Activated naive CD4-positive, alpha-beta T cell (primary cell): ENCODE results near the gene CNOT4.
"Not testable (repeated sequence)": the region's sequence is repeated elsewhere in the genome, so short reads cannot be mapped to it uniquely, and the experiment has no call there.

Source experiments
- DNase-seq, 4 experiments: peaks; one replicate each; lab custom pipeline; 2025; lab: John Stamatoyannopoulos, UW

Gene CNOT4

DNA sequence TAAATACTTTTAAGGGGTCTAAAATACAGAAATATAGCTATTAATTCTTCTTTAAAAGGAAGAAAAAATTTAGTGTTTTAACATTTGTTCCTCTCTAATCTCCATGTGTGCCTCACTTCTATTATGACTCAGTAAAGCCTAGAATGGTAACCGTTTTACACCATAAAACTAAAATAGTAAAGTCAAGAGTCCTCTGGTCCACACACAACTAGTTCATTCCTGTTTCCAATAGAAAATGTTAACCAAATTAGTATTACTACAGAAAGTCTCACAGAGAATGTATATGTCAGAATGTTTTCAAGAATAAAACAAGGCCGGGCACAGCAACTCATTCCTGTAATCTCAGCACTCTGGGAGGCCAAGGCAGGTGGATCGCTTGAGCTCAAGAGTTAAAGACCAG lies 55.8 kb downstream of the CNOT4 start:
- no peak for DNase-seq

DNA sequence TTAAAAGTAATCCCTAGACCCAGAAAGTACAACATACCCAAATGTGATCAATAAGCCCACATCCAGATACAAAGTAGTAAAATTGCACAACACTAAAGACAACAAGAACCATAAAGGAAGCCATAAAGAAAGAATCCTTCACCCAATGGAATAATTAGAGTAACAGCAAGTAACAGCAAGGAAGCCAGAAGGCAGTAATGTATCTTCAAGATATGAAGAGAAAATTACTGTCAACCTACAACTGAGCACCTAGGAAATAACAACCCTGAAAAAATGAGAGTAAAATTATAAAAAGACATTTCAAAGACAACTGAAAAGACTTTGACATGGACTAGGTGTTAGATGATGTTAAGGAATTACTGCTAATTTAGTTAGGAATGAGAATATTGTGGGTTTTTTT lies 60.5 kb downstream of the CNOT4 start:
- no peak for DNase-seq

DNA sequence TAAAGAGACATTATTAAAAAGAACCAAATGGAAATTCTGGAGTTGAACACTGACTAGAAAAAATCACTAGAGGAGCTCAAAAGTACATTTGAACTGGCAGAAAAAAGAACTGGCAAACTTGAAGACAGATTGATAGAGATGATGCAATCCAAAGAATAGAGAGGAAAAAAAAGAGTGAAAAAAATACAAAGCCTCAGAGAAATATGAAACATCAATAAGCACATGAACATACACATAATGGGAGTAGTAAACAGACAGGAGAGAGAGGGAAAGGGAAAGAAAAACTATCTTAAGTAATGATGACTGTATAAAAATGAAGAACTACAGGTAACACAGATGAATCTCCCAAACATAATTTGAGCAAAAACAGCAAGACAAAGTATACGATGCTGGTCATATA lies 61.1 kb downstream of the CNOT4 start:
- DNase-seq, result no peak

- DNase-seq, result no peak
These were observed 62.2 kb downstream of the CNOT4 start for GRCh38 chr7:135447748-135448147.

DNA sequence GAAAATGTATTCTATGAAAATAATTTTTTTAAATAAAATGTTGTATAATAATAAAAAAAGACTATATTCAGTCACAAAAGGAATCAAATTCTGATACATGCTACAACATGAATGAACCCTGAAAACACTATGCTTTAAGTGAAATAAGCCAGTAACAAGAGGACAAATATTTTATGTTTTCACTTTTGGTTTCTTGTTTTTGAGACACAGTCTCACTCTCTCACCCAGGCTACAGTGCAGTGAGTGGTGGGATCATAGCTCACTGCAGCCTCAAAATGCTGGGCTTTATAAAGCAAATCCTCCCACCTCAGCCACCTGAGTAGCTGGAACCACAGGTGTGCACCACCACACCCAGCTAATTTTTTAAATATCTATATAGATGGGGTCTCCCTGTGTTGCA lies 64.2 kb downstream of the CNOT4 start:
- DNase-seq, result no peak

DNA sequence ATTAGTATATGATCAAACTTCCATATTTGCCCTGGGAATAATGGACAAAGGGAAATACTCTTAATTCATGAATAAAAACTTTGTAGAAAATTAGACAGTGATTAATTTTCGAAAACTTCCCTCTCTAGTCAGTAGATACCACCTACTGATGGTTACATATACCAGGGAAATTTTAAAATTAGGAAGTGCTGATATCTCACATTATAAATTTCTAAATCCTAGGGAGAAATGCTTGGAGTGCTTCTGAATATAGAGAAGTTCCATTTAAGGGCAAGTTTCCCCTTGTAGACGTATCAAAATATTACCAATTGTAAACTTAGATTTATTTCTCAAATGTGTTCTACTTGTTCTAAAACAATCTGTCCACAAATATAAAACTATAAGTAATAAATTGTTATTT lies 64.6 kb downstream of the CNOT4 start:
- DNase-seq, result not testable (repeated sequence)

- no peak for DNase-seq
These were observed 68.1 kb downstream of the CNOT4 start for GRCh38 chr7:135441791-135442190.

DNA sequence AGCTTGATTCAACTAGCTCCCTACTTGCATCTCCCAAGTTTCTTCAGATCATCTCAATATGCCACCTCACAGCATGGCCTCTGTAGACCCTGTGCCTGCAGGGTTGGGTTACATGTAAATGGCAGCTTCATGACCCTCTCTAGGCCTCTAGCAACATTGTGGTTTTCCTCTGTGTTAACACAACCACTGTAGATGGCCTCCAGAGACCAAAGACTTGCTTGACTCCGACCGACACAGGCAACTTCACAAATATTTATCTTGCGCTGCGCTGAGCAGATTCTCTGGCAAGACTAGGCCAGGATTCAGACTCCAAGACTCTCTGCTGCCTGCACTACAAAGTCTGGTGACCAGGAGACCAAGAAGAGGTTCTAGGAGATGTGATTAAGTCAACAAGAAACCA lies 75.9 kb downstream of the CNOT4 start:
- no peak for DNase-seq

DNA sequence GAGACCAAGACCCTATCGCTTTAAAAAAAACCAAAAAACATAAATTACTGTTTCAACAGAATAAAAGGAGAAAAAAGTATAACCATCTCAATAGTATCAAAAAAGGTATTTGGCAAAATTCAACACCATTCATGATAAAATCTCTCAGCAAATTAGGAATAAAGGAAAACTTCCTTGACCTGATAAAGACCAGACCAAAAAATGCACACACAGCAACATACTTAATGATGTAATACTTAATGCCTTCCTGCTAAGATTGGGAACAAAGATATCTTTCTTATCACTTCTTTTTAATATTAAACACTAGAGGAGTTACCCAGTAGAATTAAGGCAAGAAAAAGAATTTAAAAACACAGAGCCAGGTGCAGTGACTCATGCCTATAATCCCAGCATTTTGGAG lies 79.3 kb downstream of the CNOT4 start:
- DNase-seq, result no peak

GRCh38 chr7:135428879-135429278 lies 81.0 kb downstream of the CNOT4 start:
- DNase-seq, result no peak

DNA sequence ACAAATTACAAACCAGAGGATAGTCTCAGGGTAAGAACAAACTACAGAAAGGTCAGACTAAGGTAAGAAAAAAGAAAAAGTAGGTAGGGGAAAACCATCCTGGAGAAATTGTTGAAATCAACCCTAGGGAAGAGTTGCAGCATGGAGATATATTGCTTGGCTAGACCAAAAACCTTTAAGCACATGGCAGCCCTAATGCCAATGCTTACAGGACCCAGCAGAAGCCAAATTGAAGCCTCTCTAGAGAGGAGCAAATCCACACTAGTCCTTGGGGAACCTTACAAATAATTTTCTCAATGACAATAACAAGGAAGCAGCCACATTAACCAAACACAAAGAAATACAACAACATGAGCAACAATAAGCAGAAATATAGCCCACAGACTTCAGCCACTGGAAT lies 81.9 kb downstream of the CNOT4 start:
- DNase-seq, result no peak

DNA sequence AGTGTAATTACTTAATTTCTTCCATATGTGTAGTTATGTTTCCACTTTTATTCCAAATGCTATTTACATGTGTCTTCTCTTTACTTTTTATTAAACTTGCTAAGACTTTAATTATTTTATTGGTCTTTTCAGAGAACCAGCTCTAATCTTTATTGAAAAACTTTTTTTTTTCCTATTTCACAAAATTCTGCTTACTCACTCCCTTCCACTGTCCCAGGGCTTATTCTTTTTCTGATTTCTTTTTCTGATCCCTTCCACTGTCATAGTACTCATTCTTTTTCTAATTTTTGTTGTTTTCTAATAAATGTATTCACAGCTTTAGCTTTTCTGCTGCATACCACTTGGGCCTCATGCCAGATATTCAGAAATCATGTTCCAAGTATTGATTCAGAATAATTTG lies 82.7 kb downstream of the CNOT4 start:
- no peak for DNase-seq

DNA sequence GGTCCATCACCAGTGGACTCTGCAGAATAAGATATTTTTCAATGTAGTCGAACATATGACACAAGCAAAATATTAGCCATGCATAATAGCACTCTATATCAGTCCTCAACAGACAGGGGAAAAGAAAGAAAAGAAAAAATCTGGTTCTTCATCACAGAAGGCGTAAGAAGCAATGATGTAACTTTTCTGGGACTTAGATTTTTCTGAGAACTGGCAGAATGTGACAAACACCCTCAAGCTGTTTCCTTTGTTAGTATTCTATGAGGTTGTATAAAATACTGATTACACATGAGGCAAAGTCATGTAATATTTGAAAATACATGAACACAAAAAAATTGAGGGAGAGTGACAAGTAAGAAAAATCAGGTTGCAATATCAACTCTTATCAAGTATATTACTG lies 84.9 kb downstream of the CNOT4 start:
- DNase-seq, result no peak

GRCh38 chr7:135420786-135421185 lies 89.1 kb downstream of the CNOT4 start:
- DNase-seq, result no peak

GRCh38 chr7:135416431-135416830 lies 93.5 kb downstream of the CNOT4 start:
- no peak for DNase-seq

- DNase-seq, result no peak
These were observed 95.0 kb downstream of the CNOT4 start for GRCh38 chr7:135414850-135415439.

- DNase-seq, result no peak
These were observed 95.7 kb downstream of the CNOT4 start for GRCh38 chr7:135414208-135414607.

DNA sequence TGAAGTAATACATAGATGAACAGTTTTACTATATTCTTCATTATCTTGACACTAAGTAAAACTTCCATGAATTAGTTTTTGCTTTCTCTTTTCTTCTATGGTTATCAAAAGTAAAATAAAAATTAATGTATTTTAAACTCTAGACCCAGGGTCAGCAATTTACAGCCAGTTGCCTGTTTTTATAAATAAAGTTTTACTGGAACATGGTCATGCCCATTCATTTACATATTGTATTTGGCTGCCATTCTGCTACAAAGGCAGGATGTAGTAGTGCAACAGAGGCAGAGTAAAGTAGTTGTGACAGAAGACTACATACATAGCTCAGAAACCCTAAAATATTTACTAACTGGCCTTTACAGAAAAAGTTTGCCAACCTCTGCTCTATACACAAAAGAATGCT lies 98.8 kb downstream of the CNOT4 start:
- no peak for DNase-seq

DNA sequence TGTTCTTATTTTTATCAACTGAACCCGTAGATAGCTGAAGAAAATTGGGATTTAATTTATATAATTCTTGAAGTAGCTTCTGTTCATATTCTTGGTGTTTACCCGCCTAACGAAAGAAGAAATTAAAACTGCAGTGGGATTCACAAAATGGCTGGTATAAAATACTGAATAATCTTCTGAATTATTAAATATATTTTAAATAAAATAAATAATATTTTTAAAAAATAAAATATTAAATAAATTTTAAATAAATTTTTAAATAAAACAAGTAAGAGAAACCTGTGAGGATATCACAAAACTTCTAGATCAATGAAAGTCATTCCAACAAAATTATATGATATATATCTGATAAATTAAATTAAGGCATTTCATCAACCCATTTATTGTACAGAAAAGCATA lies 99.4 kb downstream of the CNOT4 start:
- no peak for DNase-seq

GRCh38 chr7:135409845-135410542 lies 99.9 kb downstream of the CNOT4 start:
- no peak for DNase-seq

- DNase-seq, result no peak
These were observed 102.0 kb downstream of the CNOT4 start for GRCh38 chr7:135407884-135408283.

GRCh38 chr7:135406918-135407317 lies 103.0 kb downstream of the CNOT4 start:
- DNase-seq, result no peak

GRCh38 chr7:135405969-135406368 lies 103.9 kb downstream of the CNOT4 start:
- DNase-seq, result no peak

GRCh38 chr7:135403302-135403701 lies 106.6 kb downstream of the CNOT4 start:
- no peak for DNase-seq
